IPS-18a (cell line): ENCODE data around the gene SLC6A12.
"Not testable (repeated sequence)": the region's sequence is repeated elsewhere in the genome, so short reads cannot be mapped to it uniquely, and the experiment has no call there.

Experiments
- H3K27ac ChIP-seq: one replicate; pipeline ENCODE4 v1.5.1; 2013; ENCODE audit warnings: low read length
- H3K27me3 ChIP-seq: one replicate; pipeline ENCODE4 v1.6.1; 2013; ENCODE audit warnings: mild to moderate bottlenecking, low read length; ENCODE audit not compliant: control insufficient read depth, insufficient read depth
- H3K36me3 ChIP-seq: one replicate; pipeline ENCODE4 v1.6.1; 2013; ENCODE audit warnings: low read depth, low read length; ENCODE audit not compliant: control insufficient read depth
- H3K4me1 ChIP-seq: one replicate; pipeline ENCODE4 v1.6.1; 2013; ENCODE audit warnings: low read depth, low read length; ENCODE audit not compliant: control insufficient read depth
- H3K4me3 ChIP-seq: one replicate; pipeline ENCODE4 v1.5.1; 2013; ENCODE audit warnings: low read length
- H3K9ac ChIP-seq: one replicate; pipeline ENCODE4 v1.6.1; 2013; ENCODE audit warnings: mild to moderate bottlenecking, low read length, moderate library complexity
- H3K9me3 ChIP-seq: one replicate; pipeline ENCODE4 v1.6.1; 2013; ENCODE audit warnings: low read depth, low read length; ENCODE audit not compliant: control insufficient read depth

The SLC6A12 gene

GRCh38 chr12:247271-247670 lies 33.3 kb upstream of the SLC6A12 start:
- no peaks in the 10 kb centered on the region for H3K27me3 ChIP-seq
- no peaks in the 10 kb centered on the region for H3K4me1 ChIP-seq
- H3K27ac ChIP-seq = no peak overlapping the region
- H3K9ac ChIP-seq = no peak overlapping the region
- H3K9me3 ChIP-seq = peaks cover 5% of the 10 kb centered on the region
- H3K4me3 ChIP-seq = no peak overlapping the region
- no peaks in the 10 kb centered on the region for H3K36me3 ChIP-seq

DNA sequence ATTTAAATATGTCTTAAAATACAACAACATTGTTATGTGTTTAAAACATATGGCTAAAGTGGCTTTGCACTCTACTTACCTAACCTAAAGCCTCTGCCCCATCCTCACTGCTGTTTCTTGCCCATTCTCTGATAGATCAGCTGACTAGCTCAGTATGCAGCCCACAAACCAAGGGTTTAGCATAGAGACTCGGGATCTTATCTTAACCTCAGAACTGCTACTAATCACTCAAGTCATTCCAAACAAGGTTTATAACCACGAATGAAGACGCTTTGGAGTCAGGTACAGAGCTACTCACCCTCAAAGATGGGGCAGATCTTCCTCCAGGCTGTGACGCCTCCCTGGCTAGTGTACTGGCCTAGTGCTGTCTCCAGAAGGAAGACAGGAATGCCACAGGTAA lies 29.4 kb upstream of the SLC6A12 start:
- Histone ChIP-seq H3K27ac (no peak overlapping the region), H3K27me3 (no peaks in the 10 kb centered on the region), H3K36me3 (no peaks in the 10 kb centered on the region), H3K4me1 (no peaks in the 10 kb centered on the region), H3K4me3 (no peak overlapping the region), H3K9me3 (peaks cover 5% of the 10 kb centered on the region), H3K9ac (no peak overlapping the region)

- Histone ChIP-seq H3K27ac (no peak overlapping the region), H3K9ac (no peak overlapping the region), H3K27me3 (no peaks in the 10 kb centered on the region), H3K4me3 (no peak overlapping the region), H3K9me3 (peaks cover 5% of the 10 kb centered on the region), H3K4me1 (no peaks in the 10 kb centered on the region), H3K36me3 (no peaks in the 10 kb centered on the region)
Measured at GRCh38 chr12:242496-242895, 28.5 kb upstream of the SLC6A12 start.

- no peak overlapping the region for H3K9ac ChIP-seq
- no peaks in the 10 kb centered on the region for H3K4me1 ChIP-seq
- no peak overlapping the region for H3K4me3 ChIP-seq
- H3K9me3 ChIP-seq = no peaks in the 10 kb centered on the region
- no peaks in the 10 kb centered on the region for H3K36me3 ChIP-seq
- H3K27me3 ChIP-seq = no peaks in the 10 kb centered on the region
- H3K27ac ChIP-seq = no peak overlapping the region
Measured at GRCh38 chr12:241266-241665, 27.3 kb upstream of the SLC6A12 start.

- H3K9ac ChIP-seq = no peak overlapping the region
- no peak overlapping the region for H3K27ac ChIP-seq
- H3K4me3 ChIP-seq = no peak overlapping the region
- no peaks in the 10 kb centered on the region for H3K9me3 ChIP-seq
- H3K4me1 ChIP-seq = no peaks in the 10 kb centered on the region
- H3K27me3 ChIP-seq = no peaks in the 10 kb centered on the region
- H3K36me3 ChIP-seq = no peaks in the 10 kb centered on the region
Measured at GRCh38 chr12:240566-240965, 26.6 kb upstream of the SLC6A12 start.

- no peak overlapping the region for H3K9ac ChIP-seq
- no peak overlapping the region for H3K27ac ChIP-seq
- no peaks in the 10 kb centered on the region for H3K4me1 ChIP-seq
- no peaks in the 10 kb centered on the region for H3K9me3 ChIP-seq
- no peaks in the 10 kb centered on the region for H3K36me3 ChIP-seq
- no peak overlapping the region for H3K4me3 ChIP-seq
- no peaks in the 10 kb centered on the region for H3K27me3 ChIP-seq
Measured at GRCh38 chr12:238736-239398, 24.9 kb upstream of the SLC6A12 start.

GRCh38 chr12:238116-238515 lies 24.2 kb upstream of the SLC6A12 start:
- Histone ChIP-seq H3K4me3 (no peak overlapping the region), H3K27ac (no peak overlapping the region), H3K4me1 (no peaks in the 10 kb centered on the region), H3K27me3 (no peaks in the 10 kb centered on the region), H3K36me3 (no peaks in the 10 kb centered on the region), H3K9ac (no peak overlapping the region), H3K9me3 (no peaks in the 10 kb centered on the region)

DNA sequence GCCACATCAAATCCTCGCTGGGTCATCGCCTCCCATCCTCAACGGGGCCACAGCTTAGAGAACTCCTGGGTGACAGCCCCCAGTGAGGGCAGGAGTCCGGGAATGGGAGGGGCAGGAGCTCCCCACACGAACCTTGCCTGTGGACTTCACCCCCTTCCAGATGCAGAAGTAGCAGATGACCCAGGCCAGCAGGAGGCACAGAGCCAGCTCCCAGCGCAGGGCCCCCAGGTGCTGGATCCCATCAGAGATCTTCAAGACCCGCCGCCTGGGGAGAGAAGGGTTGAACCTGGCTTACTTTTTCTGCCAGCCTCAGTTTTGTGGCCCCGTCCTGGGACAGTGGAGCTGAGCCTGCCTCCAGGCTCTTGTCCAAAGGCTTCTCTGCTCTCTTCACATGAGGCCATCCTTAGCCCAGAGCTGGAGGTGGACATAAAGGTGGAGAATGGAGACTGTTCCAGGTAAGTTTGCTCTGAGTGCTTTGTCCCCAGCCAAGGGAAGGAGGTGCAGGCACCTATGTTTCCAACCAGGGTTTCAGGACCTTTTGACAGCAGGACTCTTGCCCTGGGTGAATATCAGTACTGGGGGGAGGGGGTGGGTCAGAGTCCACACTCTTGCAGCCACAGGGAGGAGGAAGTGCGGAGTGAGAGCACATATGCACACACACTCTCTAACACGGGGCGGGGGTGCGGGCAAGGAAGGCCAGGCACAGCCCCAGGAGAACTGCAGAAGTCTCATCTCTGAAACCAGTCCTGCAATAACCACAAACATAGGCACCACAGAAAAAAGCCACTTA lies 23.3 kb upstream of the SLC6A12 start:
- H3K27me3 ChIP-seq = no peaks in the 10 kb centered on the region
- no peak overlapping the region for H3K9ac ChIP-seq
- H3K4me1 ChIP-seq = no peaks in the 10 kb centered on the region
- no peaks in the 10 kb centered on the region for H3K9me3 ChIP-seq
- no peaks in the 10 kb centered on the region for H3K36me3 ChIP-seq
- H3K27ac ChIP-seq = no peak overlapping the region
- no peak overlapping the region for H3K4me3 ChIP-seq

GRCh38 chr12:236445-236844 lies 22.5 kb upstream of the SLC6A12 start:
- H3K4me1 ChIP-seq = no peaks in the 10 kb centered on the region
- no peaks in the 10 kb centered on the region for H3K36me3 ChIP-seq
- no peaks in the 10 kb centered on the region for H3K9me3 ChIP-seq
- H3K9ac ChIP-seq = no peak overlapping the region
- H3K27me3 ChIP-seq = no peaks in the 10 kb centered on the region
- H3K4me3 ChIP-seq = no peak overlapping the region
- H3K27ac ChIP-seq = no peak overlapping the region

DNA sequence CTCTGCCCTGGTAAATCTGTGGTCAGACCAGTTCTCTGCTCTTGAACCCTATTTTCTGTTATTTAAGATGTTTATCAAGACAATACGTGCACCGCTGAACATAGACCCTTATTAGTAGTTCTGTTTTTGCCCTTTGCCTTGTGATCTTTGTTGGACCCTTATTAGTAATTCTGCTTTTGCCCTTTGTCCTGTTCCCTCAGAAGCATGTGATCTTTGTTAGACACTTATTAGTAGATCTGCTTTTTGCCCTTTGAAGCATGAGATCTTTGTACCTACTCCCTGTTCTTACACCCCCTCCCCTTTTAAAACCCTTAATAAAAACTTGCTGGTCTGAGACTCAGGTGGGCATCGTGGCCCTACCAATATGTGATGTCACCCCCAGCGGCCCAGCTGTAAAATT lies 22.0 kb upstream of the SLC6A12 start:
- not testable (repeated sequence) for H3K9me3 ChIP-seq, H3K27ac ChIP-seq, H3K9ac ChIP-seq, H3K36me3 ChIP-seq, H3K4me1 ChIP-seq, H3K4me3 ChIP-seq, H3K27me3 ChIP-seq

DNA sequence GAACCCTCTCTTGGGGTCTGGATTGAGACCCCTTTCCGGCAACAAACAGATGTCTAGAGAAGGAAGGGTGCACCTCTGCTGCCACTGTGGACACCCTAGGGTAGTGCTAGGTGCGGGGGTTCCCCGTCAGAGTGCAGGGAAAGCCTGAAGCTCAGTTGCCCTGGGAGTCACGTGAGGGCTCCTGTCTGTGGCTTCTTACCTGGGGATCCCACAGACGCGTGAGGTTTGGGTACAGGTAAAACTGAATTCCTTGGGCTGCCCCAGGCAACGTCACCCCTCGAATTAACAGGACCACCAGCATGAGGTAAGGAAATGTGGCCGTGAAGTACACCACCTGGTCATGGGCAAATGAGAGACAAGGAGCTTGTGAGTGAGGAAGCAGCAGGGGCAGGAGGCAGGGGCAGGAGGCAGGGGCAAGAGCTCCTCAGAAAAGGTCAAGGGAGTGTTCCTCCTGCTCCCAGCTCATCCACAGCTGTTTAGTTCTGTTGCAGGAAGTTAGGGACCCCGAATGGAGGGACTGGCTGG lies 21.0 kb upstream of the SLC6A12 start:
- peaks cover 14% of the 10 kb centered on the region for H3K27me3 ChIP-seq
- no peaks in the 10 kb centered on the region for H3K9me3 ChIP-seq
- H3K4me1 ChIP-seq = peaks cover 7% of the 10 kb centered on the region
- no peak overlapping the region for H3K9ac ChIP-seq
- H3K36me3 ChIP-seq = no peaks in the 10 kb centered on the region
- no peak overlapping the region for H3K27ac ChIP-seq
- no peak overlapping the region for H3K4me3 ChIP-seq

GRCh38 chr12:234019-234418 lies 20.1 kb upstream of the SLC6A12 start:
- H3K9me3 ChIP-seq = no peaks in the 10 kb centered on the region
- no peak overlapping the region for H3K27ac ChIP-seq
- H3K27me3 ChIP-seq = peaks cover 21% of the 10 kb centered on the region
- peaks cover 15% of the 10 kb centered on the region for H3K4me1 ChIP-seq
- H3K9ac ChIP-seq = no peak overlapping the region
- H3K36me3 ChIP-seq = no peaks in the 10 kb centered on the region
- H3K4me3 ChIP-seq = no peak overlapping the region
